ENCODE data around the gene PRRX2.
"Not testable (repeated sequence)": the region's sequence is repeated elsewhere in the genome, so short reads cannot be mapped to it uniquely, and the experiment has no call there.

PRRX2 gene

GRCh38 chr9:129656795-129657390 is 8.6 kb upstream of the PRRX2 start:
- Histone ChIP-seq H3K27ac (no peak overlapping the region), H3K27me3 (replicated peaks) (no peaks in the 10 kb centered on the region), H3K36me3 (replicated peaks) (no peaks in the 10 kb centered on the region), H3K4me3 (ENCODE audit: low read depth, low read length) (no peak overlapping the region)
- in situ Hi-C loops (cut with HindIII; ENCODE audit: low pct_ligation_motif_present, low sequenced_read_pairs) = no loop called here
- DNase-seq = peak; percentile 79
- no peak for TF ChIP-seq CTCF (IDR thresholded peaks at IDR 0.05; ENCODE audit: low read depth, low read length, missing control alignments)

GRCh38 chr9:129661029-129661428 is 4.4 kb upstream of the PRRX2 start:
- no peak overlapping the region for H3K4me3 ChIP-seq (ENCODE audit: low read depth, low read length)
- no peak for TF ChIP-seq CTCF (IDR thresholded peaks at IDR 0.05; ENCODE audit: low read depth, low read length, missing control alignments)
- no peak overlapping the region for H3K27ac ChIP-seq
- no peak for DNase-seq
- in situ Hi-C loops (cut with HindIII; ENCODE audit: low pct_ligation_motif_present, low sequenced_read_pairs) = no loop called here
- no peaks in the 10 kb centered on the region for H3K36me3 ChIP-seq (replicated peaks)
- H3K27me3 ChIP-seq (replicated peaks) = peaks cover 4% of the 10 kb centered on the region

- H3K36me3 ChIP-seq (replicated peaks); in situ Hi-C loops (cut with HindIII; ENCODE audit: low pct_ligation_motif_present, low sequenced_read_pairs); DNase-seq; H3K4me3 ChIP-seq (ENCODE audit: low read depth, low read length); H3K27ac ChIP-seq; H3K27me3 ChIP-seq (replicated peaks): not testable (repeated sequence)
These were observed 3.2 kb upstream of the PRRX2 start for GRCh38 chr9:129662239-129662638.

- no peak overlapping the region for H3K27ac ChIP-seq
- no peak for DNase-seq
- in situ Hi-C loops (cut with HindIII; ENCODE audit: low pct_ligation_motif_present, low sequenced_read_pairs) = no loop called here
- no peak for TF ChIP-seq CTCF (IDR thresholded peaks at IDR 0.05; ENCODE audit: low read depth, low read length, missing control alignments)
- peak overlapping the region; percentile 12 for H3K4me3 ChIP-seq (ENCODE audit: low read depth, low read length)
- peaks cover 4% of the 10 kb centered on the region for H3K27me3 ChIP-seq (replicated peaks)
- no peaks in the 10 kb centered on the region for H3K36me3 ChIP-seq (replicated peaks)
These were observed 580 bp upstream of the PRRX2 start for GRCh38 chr9:129664746-129665388.

GRCh38 chr9:129665814-129666520 is 520 bp downstream of the PRRX2 start:
- H3K27ac ChIP-seq = no peak overlapping the region
- TF ChIP-seq CTCF (IDR thresholded peaks at IDR 0.05; ENCODE audit: low read depth, low read length, missing control alignments) = no peak
- in situ Hi-C loops (cut with HindIII; ENCODE audit: low pct_ligation_motif_present, low sequenced_read_pairs) = no loop called here
- DNase-seq = no peak
- peaks cover 4% of the 10 kb centered on the region for H3K27me3 ChIP-seq (replicated peaks)
- H3K36me3 ChIP-seq (replicated peaks) = no peaks in the 10 kb centered on the region
- peak overlapping the region; percentile 9 for H3K4me3 ChIP-seq (ENCODE audit: low read depth, low read length)

GRCh38 chr9:129666575-129666974 is 1.1 kb downstream of the PRRX2 start:
- in situ Hi-C loops (cut with HindIII; ENCODE audit: low pct_ligation_motif_present, low sequenced_read_pairs) = no loop called here
- Histone ChIP-seq H3K4me3 (ENCODE audit: low read depth, low read length) (no peak overlapping the region), H3K27ac (no peak overlapping the region), H3K27me3 (replicated peaks) (peaks cover 4% of the 10 kb centered on the region), H3K36me3 (replicated peaks) (no peaks in the 10 kb centered on the region)
- DNase-seq = no peak
- TF ChIP-seq CTCF (IDR thresholded peaks at IDR 0.05; ENCODE audit: low read depth, low read length, missing control alignments) = no peak

Data from brain microvascular endothelial cell (primary cell).